DOHH2 (cell line): Measurements from ENCODE around the gene LRP10.

Experiments used
- H3F3A ChIP-seq: fragments of 200-600 bp; sonication (generic), shearing (Covaris generic); 2 replicates; pipeline ENCODE4 v1.6.0; 2016; ENCODE audit warnings: antibody characterized with exemption, mild to moderate bottlenecking; ENCODE audit not compliant: control insufficient read depth, insufficient read depth
- H3K27ac ChIP-seq: fragments of 200-600 bp; sonication (generic); 2 replicates; pipeline ENCODE4 v1.5.1; 2014; ENCODE audit warnings: low read depth, mild to moderate bottlenecking, low read length, moderate library complexity
- H3K27me3 ChIP-seq: fragments of 200-600 bp; sonication (generic); 2 replicates; pipeline ENCODE4 v1.6.1; 2014; ENCODE audit warnings: mild to moderate bottlenecking, low read length, mixed read lengths; ENCODE audit not compliant: control insufficient read depth
- H3K36me3 ChIP-seq: fragments of 200-600 bp; sonication (generic); 2 replicates; pipeline ENCODE4 v1.6.1; 2014; ENCODE audit warnings: mild to moderate bottlenecking, low read length, moderate library complexity, mixed read lengths; ENCODE audit not compliant: control insufficient read depth
- H3K4me1 ChIP-seq: fragments of 200-600 bp; sonication (generic); 2 replicates; pipeline ENCODE4 v1.6.1; 2014; ENCODE audit warnings: mild to moderate bottlenecking, low read length, mixed read lengths; ENCODE audit not compliant: control insufficient read depth
- H3K4me2 ChIP-seq: fragments of 200-600 bp; sonication (generic); 2 replicates; pipeline ENCODE4 v1.6.0; 2014; ENCODE audit warnings: mild to moderate bottlenecking, low read length, moderate library complexity
- H3K4me3 ChIP-seq: fragments of 200-600 bp; sonication (generic); 2 replicates; pipeline ENCODE4 v1.5.1; 2014; ENCODE audit warnings: mild to moderate bottlenecking, low read length, mixed read lengths
- H3K79me2 ChIP-seq: fragments of 200-600 bp; sonication (generic); 2 replicates; pipeline ENCODE4 v1.6.1; 2014; ENCODE audit warnings: mild to moderate bottlenecking, low read length, mixed read lengths; ENCODE audit not compliant: control insufficient read depth
- H3K9me2 ChIP-seq: fragments of 200-600 bp; sonication (generic); replicated peaks from 2 replicates; pipeline ENCODE4 v1.6.1; 2014; ENCODE audit warnings: mild to moderate bottlenecking, low read length, mixed read lengths; ENCODE audit not compliant: control insufficient read depth
- H3K9me3 ChIP-seq: fragments of 200-600 bp; sonication (generic); 2 replicates; pipeline ENCODE4 v1.6.1; 2014; ENCODE audit warnings: antibody characterized with exemption, low read length, mixed read lengths; ENCODE audit not compliant: control insufficient read depth, insufficient read depth
- H4K20me1 ChIP-seq: fragments of 200-600 bp; sonication (generic); 2 replicates; pipeline ENCODE4 v1.6.0; 2014; ENCODE audit warnings: low read depth, mild to moderate bottlenecking, antibody characterized with exemption, low read length, moderate library complexity; ENCODE audit not compliant: control insufficient read depth, insufficient read depth
- CTCF ChIP-seq: fragments of 200-600 bp; sonication (generic); IDR thresholded peaks from one replicate; pipeline ENCODE4 v1.5.1; 2014; ENCODE audit warnings: antibody characterized with exemption, mild to moderate bottlenecking, low read depth, low read length; ENCODE audit not compliant: poor library complexity, severe bottlenecking
- EZH2phosphoT487 ChIP-seq: fragments of 200-600 bp; sonication (generic); IDR thresholded peaks from 2 replicates; pipeline ENCODE4 v1.6.1; 2017; ENCODE audit warnings: borderline replicate concordance, mild to moderate bottlenecking, antibody characterized with exemption, low read length, moderate library complexity, mixed read lengths

LRP10 gene

GRCh38 chr14:22882529-22883172 is 11.1 kb downstream of the LRP10 start:
- H3K4me1 ChIP-seq: peaks cover 60% of the 10 kb centered on the region
- no peaks in the 10 kb centered on the region for H3K79me2 ChIP-seq
- no peaks in the 10 kb centered on the region for H3K9me3 ChIP-seq
- no peaks in the 10 kb centered on the region for H3K9me2 ChIP-seq
- no peak overlapping the region for H3K27ac ChIP-seq
- H3K4me2 ChIP-seq: peak overlapping the region; percentile 27
- no peaks in the 10 kb centered on the region for H4K20me1 ChIP-seq
- no peaks in the 10 kb centered on the region for H3K27me3 ChIP-seq
- TF ChIP-seq CTCF: no peak
- no peak for TF ChIP-seq EZH2phosphoT487
- no peak overlapping the region for H3K4me3 ChIP-seq
- H3F3A ChIP-seq: peaks cover 26% of the 10 kb centered on the region
- peaks cover 10% of the 10 kb centered on the region for H3K36me3 ChIP-seq

DNA sequence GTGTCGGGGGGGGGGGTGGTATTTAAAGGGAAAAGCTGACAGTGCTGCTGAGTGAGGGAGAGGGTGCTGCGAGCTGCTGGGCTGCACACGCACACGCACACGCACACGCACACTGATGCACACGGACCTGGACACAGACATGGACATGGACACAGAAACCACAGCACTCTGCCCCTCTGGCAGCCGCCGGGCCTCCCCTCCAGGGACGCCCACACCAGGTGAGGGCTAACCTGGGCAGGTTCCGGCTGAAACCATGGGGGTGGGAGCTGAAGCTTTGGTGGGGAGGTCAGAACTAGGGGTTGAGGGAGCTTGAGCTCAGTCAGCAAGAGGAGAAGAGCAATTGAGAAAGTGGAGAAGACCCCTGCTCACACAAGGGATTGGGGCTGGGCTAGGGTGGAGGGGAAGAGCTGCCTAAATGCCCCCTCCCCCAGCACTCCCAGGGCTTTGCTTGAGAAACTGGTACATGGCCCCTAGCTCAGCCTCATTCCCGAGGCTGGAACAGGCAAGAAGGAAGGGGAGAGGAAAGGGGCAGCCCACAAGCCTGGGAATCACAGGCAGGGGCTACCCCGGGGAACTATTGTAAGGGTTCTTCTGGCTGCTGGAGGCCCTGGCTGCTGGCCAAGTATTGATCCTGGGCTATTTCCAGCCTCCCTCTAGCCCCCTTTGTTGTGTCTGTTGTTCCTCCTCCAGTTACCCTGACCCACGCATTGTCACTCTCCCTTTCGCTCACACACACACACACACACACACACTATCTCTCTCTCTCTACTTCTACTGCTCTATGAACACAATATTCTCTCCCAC is 11.8 kb downstream of the LRP10 start, which contains the start of gene REM2:
Gene REM2 (plus strand): TSS at position 50 of the 804 bp plus-strand sequence. CDS start 66 bp downstream, at position 116.
- no peak within 1 kb of the TSS for H3K27ac ChIP-seq
- H3K79me2 ChIP-seq: no peaks in the 10 kb centered on the region
- peak within 1 kb of the TSS; percentile 27 for H3K4me2 ChIP-seq
- H3K4me3 ChIP-seq: no peak within 1 kb of the TSS; the same call in 1 of the 2 replicates
- no peaks in the 10 kb centered on the region for H4K20me1 ChIP-seq
- H3K9me2 ChIP-seq: no peaks in the 10 kb centered on the region
- H3F3A ChIP-seq: peaks cover 32% of the 10 kb centered on the region
- no peaks in the 10 kb centered on the region for H3K9me3 ChIP-seq
- H3K36me3 ChIP-seq: peaks cover 4% of the 10 kb centered on the region; the same call in 1 of the 2 replicates
- H3K27me3 ChIP-seq: no peaks in the 10 kb centered on the region
- TF ChIP-seq CTCF: no peak
- peaks cover 67% of the 10 kb centered on the region for H3K4me1 ChIP-seq

DNA sequence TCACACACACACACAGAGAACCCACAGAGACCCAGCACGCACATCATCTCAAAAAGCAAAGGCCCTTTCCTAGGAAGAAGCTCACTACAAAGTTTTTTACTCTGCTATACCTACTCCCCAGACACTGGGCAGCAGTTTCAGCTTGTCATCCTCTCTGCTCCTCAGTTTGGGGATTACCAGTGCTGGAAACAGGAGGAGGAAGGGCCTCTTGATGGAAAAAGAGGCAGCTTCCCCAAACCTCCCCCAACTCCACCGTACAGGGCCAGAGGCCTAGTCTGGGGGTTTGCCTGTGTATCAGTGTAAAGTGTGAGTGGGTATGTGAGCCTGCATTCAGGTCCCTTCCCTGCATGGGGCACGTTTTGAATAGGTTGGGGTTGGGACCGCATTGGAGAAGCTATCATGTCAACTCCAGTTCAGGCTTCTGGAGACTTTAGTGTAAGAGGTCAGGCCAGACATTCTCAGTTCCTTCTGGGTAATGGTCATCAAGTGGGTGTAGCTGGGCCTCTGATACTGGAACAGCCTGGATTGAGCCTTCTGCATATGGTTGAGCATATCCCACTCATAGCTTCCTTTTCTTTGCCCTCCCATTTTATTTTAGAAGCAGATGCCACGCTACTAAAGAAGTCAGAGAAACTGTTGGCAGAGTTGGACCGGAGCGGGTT is 12.7 kb downstream of the LRP10 start:
- Histone ChIP-seq H3K4me3 (no peak overlapping the region), H3K36me3 (peaks cover 2% of the 10 kb centered on the region; the same call in 1 of the 2 replicates), H4K20me1 (no peaks in the 10 kb centered on the region), H3K4me1 (peaks cover 74% of the 10 kb centered on the region), H3K9me3 (no peaks in the 10 kb centered on the region), H3K27me3 (no peaks in the 10 kb centered on the region), H3F3A (peaks cover 34% of the 10 kb centered on the region), H3K9me2 (no peaks in the 10 kb centered on the region), H3K27ac (no peak overlapping the region), H3K79me2 (no peaks in the 10 kb centered on the region), H3K4me2 (no peak overlapping the region)
- TF ChIP-seq EZH2phosphoT487: no peak
- no peak for TF ChIP-seq CTCF
